Thyroid gland (tissue), 4 donors: ENCODE data around the gene NDUFAF5.
A peak's percentile ranks its signal among the peaks of the same experiment; 100 is the strongest.

ENCODE experiments used
- CTCF ChIP-seq, 6 experiments: fragments of 200-600 bp in 3 of 6; fragments of 450-650 bp in 3 of 6; sonication (generic) in 3 of 6; IDR thresholded peaks; one replicate each; pipeline ENCODE4 v1.5.1; 2016 to 2019; ENCODE audit warnings: antibody characterized with exemption in 6 of 6, mild to moderate bottlenecking in 2 of 6, inconsistent platforms in 1 of 6, moderate library complexity in 1 of 6
- POLR2A ChIP-seq, 2 donors: fragments of 450-650 bp; IDR thresholded peaks; one replicate each; pipeline ENCODE4 v1.6.1; 2017; ENCODE audit warnings: antibody characterized with exemption in 2 of 2, mild to moderate bottlenecking in 2 of 2, moderate library complexity in 1 of 2

- no peak for TF ChIP-seq CTCF (IDR thresholded peaks at IDR 0.05)
- peak in 1 of 2 donors; percentile 65 for TF ChIP-seq POLR2A (IDR thresholded peaks at IDR 0.05)
Measured at GRCh38 chr20:13784893-13785715, at the start of gene NDUFAF5, which contains the start of gene ESF1.
